ENCODE measurements around the gene LAMA3. TPM values are rescaled to one million over a fixed set of nuclear protein-coding genes. Genes with fewer than 3 reads are reported as not detected.

The LAMA3 gene
- total RNA-seq, 4 donors from 2014 or later: 46.3 to 80.6 (median 67.1) TPM

DNA sequence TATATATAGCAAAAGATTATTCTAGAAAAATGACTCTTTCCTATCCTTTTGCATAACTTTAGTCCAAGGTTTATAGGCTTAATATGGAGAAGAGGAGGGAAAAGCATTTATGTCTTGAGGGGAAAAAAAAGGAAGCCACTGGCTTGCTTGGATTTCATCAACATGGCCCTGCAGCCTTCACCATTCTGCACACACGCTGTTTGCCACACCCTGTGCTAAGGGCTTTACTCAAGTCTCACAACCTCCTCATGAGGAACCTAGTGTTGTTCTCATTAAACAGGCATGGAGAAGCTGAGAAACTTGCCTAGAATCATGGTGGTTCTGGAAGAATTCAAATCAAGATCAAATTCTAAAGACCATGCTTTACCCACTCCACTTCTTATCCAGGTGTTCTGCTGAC lies 208.0 kb downstream of the LAMA3 start:
- Histone ChIP-seq H3K36me3 (peaks cover 0 to 24% (median 0%) of the 10 kb centered on the region in 3 donors), H3K9me3 (no peaks in the 10 kb centered on the region), H3K4me3 (no peak overlapping the region), H3K27ac (no peak overlapping the region), H3K4me1 (no peaks in the 10 kb centered on the region), H3K27me3 (no peaks in the 10 kb centered on the region)
- 90 to 92% methylated on average over 1 of the region's 1 CpG for WGBS, 2 donors
- TF ChIP-seq POLR2A (IDR thresholded peaks at IDR 0.05): no peak
- TF ChIP-seq EP300 (IDR thresholded peaks at IDR 0.05): no peak
- TF ChIP-seq, protein P1, sequence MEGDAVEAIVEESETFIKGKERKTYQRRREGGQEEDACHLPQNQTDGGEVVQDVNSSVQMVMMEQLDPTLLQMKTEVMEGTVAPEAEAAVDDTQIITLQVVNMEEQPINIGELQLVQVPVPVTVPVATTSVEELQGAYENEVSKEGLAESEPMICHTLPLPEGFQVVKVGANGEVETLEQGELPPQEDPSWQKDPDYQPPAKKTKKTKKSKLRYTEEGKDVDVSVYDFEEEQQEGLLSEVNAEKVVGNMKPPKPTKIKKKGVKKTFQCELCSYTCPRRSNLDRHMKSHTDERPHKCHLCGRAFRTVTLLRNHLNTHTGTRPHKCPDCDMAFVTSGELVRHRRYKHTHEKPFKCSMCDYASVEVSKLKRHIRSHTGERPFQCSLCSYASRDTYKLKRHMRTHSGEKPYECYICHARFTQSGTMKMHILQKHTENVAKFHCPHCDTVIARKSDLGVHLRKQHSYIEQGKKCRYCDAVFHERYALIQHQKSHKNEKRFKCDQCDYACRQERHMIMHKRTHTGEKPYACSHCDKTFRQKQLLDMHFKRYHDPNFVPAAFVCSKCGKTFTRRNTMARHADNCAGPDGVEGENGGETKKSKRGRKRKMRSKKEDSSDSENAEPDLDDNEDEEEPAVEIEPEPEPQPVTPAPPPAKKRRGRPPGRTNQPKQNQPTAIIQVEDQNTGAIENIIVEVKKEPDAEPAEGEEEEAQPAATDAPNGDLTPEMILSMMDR (IDR thresholded peaks at IDR 0.05): no peak
- no peak for DNase-seq (ENCODE audit: low spot score in 2 of 2)

DNA sequence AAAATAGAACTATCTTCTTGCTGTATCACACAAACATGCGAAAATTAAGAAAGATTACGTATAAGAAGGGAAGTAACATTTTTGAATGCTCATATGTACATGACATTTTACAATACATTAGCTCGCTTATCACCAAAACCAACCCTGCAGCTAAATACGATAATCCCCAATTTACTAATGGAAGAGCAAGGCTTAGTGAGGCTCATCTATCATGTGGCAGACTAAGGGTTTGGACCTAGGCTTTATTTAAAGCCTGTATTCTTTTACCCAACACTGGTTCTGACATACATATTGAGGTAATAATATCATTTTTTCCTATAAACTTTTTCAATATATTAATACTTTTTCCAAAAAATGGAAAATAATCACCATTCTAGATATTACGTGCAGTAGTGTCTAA lies 208.5 kb downstream of the LAMA3 start:
- H3K36me3 ChIP-seq: peaks cover 0 to 28% (median 0%) of the 10 kb centered on the region in 3 donors
- no peaks in the 10 kb centered on the region for H3K9me3 ChIP-seq
- H3K4me3 ChIP-seq: no peak overlapping the region
- TF ChIP-seq, protein P1 (IDR thresholded peaks at IDR 0.05): no peak
- no peak for TF ChIP-seq POLR2A (IDR thresholded peaks at IDR 0.05)
- TF ChIP-seq EP300 (IDR thresholded peaks at IDR 0.05): no peak
- H3K27ac ChIP-seq: no peak overlapping the region
- H3K27me3 ChIP-seq: no peaks in the 10 kb centered on the region
- no peak for DNase-seq (ENCODE audit: low spot score in 2 of 2)
- H3K4me1 ChIP-seq: no peaks in the 10 kb centered on the region
- WGBS, 2 donors: 75 to 76% methylated on average over 5 of the region's 5 CpGs

DNA sequence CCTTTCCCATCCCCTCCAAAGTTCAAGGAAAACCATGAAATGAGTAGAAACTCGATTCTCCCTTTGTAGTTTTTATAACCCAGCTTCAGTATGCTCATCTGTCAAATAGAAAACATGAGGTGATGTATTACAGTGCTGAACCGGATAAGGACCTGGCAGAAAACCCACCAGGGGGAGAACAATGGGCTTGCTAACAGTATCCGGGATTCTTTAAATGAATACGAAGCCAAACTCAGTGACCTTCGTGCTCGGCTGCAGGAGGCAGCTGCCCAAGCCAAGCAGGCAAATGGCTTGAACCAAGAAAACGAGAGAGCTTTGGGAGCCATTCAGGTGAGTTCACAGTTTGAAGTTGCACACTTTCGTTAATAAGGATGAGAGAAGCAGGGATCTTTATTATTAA lies 211.7 kb downstream of the LAMA3 start:
- TF ChIP-seq, protein P1 (IDR thresholded peaks at IDR 0.05): no peak
- no peak for TF ChIP-seq EP300 (IDR thresholded peaks at IDR 0.05)
- TF ChIP-seq POLR2A (IDR thresholded peaks at IDR 0.05): no peak
- H3K27me3 ChIP-seq: no peaks in the 10 kb centered on the region
- no peaks in the 10 kb centered on the region for H3K9me3 ChIP-seq
- WGBS, 2 donors: 41% methylated on average over 8 of the region's 8 CpGs
- H3K4me1 ChIP-seq: no peaks in the 10 kb centered on the region
- no peak overlapping the region for H3K27ac ChIP-seq
- no peak overlapping the region for H3K4me3 ChIP-seq
- peaks cover 0 to 50% (median 0%) of the 10 kb centered on the region in 3 donors for H3K36me3 ChIP-seq
- no peak for DNase-seq (ENCODE audit: low spot score in 2 of 2)

DNA sequence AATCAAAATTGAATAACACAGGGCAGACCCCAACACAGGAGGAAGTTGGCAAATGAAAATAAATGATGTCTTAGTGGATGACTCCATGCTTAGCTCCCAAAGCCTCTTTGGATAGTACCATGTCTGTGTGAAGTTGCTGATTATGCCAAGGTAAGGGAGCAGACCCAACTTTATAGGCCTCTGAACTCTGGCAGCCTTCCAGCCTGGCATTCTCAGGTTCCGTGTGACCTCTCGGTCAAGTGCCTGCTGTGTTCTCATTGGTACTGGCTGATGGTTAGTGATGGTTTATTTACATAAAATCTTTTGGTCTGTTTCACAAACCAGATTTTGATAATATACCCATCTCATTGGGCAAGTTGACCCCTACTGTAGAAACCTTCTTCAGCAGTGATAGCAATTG lies 213.1 kb downstream of the LAMA3 start:
- H3K36me3 ChIP-seq: peaks cover 0 to 55% (median 0%) of the 10 kb centered on the region in 3 donors
- no peak overlapping the region for H3K27ac ChIP-seq
- no peaks in the 10 kb centered on the region for H3K4me1 ChIP-seq
- TF ChIP-seq EP300 (IDR thresholded peaks at IDR 0.05): no peak
- TF ChIP-seq POLR2A (IDR thresholded peaks at IDR 0.05): no peak
- TF ChIP-seq, protein P1 (IDR thresholded peaks at IDR 0.05): no peak
- DNase-seq (ENCODE audit: low spot score in 2 of 2): no peak
- H3K4me3 ChIP-seq: no peak overlapping the region
- H3K9me3 ChIP-seq: no peaks in the 10 kb centered on the region
- WGBS, 2 donors: 94 to 97% methylated on average over 2 of the region's 2 CpGs
- no peaks in the 10 kb centered on the region for H3K27me3 ChIP-seq

DNA sequence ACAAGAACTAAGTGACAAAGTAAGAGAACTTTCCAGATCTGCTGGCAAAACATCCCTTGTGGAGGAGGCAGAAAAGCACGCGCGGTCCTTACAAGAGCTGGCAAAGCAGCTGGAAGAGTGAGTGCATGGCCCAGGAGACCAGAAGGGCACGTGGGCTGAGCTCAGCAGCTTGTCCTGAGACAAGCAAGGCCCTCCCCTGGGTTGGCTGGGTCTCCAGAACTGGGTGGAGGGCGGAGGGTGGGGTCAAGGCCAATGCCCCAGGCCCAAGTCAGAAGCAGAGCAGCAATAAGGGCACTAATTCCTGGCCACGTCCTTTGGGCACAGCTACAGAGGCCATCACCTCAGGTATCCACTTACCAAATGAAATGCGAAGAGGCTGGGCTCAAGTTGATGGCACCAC lies 214.7 kb downstream of the LAMA3 start:
- DNase-seq (ENCODE audit: low spot score in 2 of 2): no peak
- TF ChIP-seq EP300 (IDR thresholded peaks at IDR 0.05): peak in 1 of 2 donors; percentile 29
- TF ChIP-seq, protein P1 (IDR thresholded peaks at IDR 0.05): no peak
- Histone ChIP-seq H3K36me3 (peaks cover 0 to 64% (median 0%) of the 10 kb centered on the region in 3 donors), H3K27me3 (no peaks in the 10 kb centered on the region), H3K4me1 (no peaks in the 10 kb centered on the region), H3K4me3 (no peak overlapping the region), H3K9me3 (no peaks in the 10 kb centered on the region), H3K27ac (peak overlapping the region in 1 of 4 donors; percentile 7)
- WGBS, 2 donors: 69 to 78% methylated on average over 7 of the region's 7 CpGs

Data from tibial nerve (tissue), 4 donors.